Measurements from ENCODE around the gene PKNOX2.

Gene PKNOX2

GRCh38 chr11:125170510-125171031 lies 6.0 kb downstream of the PKNOX2 start:
- Histone ChIP-seq H3K4me3 (IDR thresholded peaks at IDR 0.05; ENCODE audit: insufficient read depth, low read depth, low read length) (no peak overlapping the region), H4K20me1 (ENCODE audit: insufficient read depth) (no peaks in the 10 kb centered on the region), H3K27ac (no peak overlapping the region), H3K4me2 (no peak overlapping the region), H3K4me1 (ENCODE audit: low read depth, poor library complexity, severe bottlenecking) (peaks cover 19% of the 10 kb centered on the region), H3K36me3 (ENCODE audit: insufficient read depth) (no peaks in the 10 kb centered on the region), H3K79me2 (ENCODE audit: insufficient read depth, low read depth) (no peaks in the 10 kb centered on the region), H2AFZ (ENCODE audit: low read depth) (no peak overlapping the region), H3K9ac (no peak overlapping the region), H3K27me3 (ENCODE audit: insufficient read depth, low read depth) (no peaks in the 10 kb centered on the region)
- no peak for TF ChIP-seq CTCF (conservative IDR thresholded peaks at IDR 0.05; ENCODE audit: low read depth, low read length)

DNA sequence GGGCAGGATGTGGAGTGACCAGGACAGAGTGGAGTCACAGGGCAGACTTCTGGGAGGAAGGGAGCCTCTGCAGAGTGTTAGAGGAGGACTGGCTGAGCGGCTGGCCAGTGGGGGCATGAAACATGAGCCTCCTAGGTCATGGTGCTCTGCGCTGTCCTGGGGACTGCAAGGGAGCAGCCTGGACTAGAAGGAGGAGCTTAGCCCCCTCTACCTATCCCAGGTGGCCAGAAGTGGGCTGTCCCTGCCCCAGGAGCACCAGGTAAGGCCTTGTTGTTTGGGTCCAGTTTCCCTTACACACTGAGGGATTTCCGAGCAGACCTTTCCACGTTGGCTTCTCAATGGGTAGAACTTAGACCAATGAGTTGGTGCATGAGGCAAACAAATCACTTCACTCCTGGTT lies 7.4 kb downstream of the PKNOX2 start:
- Histone ChIP-seq H4K20me1 (ENCODE audit: insufficient read depth) (no peaks in the 10 kb centered on the region), H3K4me2 (no peak overlapping the region), H3K79me2 (ENCODE audit: insufficient read depth, low read depth) (no peaks in the 10 kb centered on the region), H3K9ac (no peak overlapping the region), H3K27ac (no peak overlapping the region), H3K4me3 (IDR thresholded peaks at IDR 0.05; ENCODE audit: insufficient read depth, low read depth, low read length) (no peak overlapping the region), H2AFZ (ENCODE audit: low read depth) (no peak overlapping the region), H3K27me3 (ENCODE audit: insufficient read depth, low read depth) (no peaks in the 10 kb centered on the region), H3K36me3 (ENCODE audit: insufficient read depth) (no peaks in the 10 kb centered on the region), H3K4me1 (ENCODE audit: low read depth, poor library complexity, severe bottlenecking) (peaks cover 19% of the 10 kb centered on the region)
- TF ChIP-seq CTCF (conservative IDR thresholded peaks at IDR 0.05; ENCODE audit: low read depth, low read length): no peak

- TF ChIP-seq CTCF (conservative IDR thresholded peaks at IDR 0.05; ENCODE audit: low read depth, low read length): no peak
- Histone ChIP-seq H3K27ac (no peak overlapping the region), H3K79me2 (ENCODE audit: insufficient read depth, low read depth) (no peaks in the 10 kb centered on the region), H2AFZ (ENCODE audit: low read depth) (no peak overlapping the region), H4K20me1 (ENCODE audit: insufficient read depth) (no peaks in the 10 kb centered on the region), H3K9ac (no peak overlapping the region), H3K4me1 (ENCODE audit: low read depth, poor library complexity, severe bottlenecking) (peaks cover 9% of the 10 kb centered on the region), H3K4me2 (no peak overlapping the region), H3K4me3 (IDR thresholded peaks at IDR 0.05; ENCODE audit: insufficient read depth, low read depth, low read length) (no peak overlapping the region), H3K27me3 (ENCODE audit: insufficient read depth, low read depth) (no peaks in the 10 kb centered on the region), H3K36me3 (ENCODE audit: insufficient read depth) (no peaks in the 10 kb centered on the region)
Observed at GRCh38 chr11:125173027-125173426, 8.5 kb downstream of the PKNOX2 start.

DNA sequence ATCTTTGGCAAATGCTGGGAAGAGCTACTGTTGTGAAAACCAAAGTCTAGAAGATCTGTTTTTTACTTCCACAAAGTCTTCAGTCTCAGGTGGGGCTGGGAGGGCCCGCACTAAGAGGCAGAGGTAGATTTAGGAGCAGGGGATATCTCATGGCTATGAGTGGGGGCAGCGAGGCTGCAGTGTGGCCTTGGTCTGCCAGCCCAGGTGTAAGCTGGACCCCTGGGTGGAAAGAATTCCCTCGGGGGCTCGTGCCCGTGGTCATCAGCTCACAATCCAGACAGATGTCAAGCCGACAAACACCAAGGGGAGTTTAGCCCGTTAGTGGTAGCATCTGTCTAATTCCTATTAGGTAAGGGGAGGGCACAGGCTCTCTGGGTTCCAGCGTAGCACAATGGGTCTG lies 9.0 kb downstream of the PKNOX2 start:
- Histone ChIP-seq H3K9ac (no peak overlapping the region), H3K4me3 (IDR thresholded peaks at IDR 0.05; ENCODE audit: insufficient read depth, low read depth, low read length) (no peak overlapping the region), H3K27me3 (ENCODE audit: insufficient read depth, low read depth) (no peaks in the 10 kb centered on the region), H2AFZ (ENCODE audit: low read depth) (no peak overlapping the region), H4K20me1 (ENCODE audit: insufficient read depth) (no peaks in the 10 kb centered on the region), H3K4me2 (no peak overlapping the region), H3K79me2 (ENCODE audit: insufficient read depth, low read depth) (no peaks in the 10 kb centered on the region), H3K4me1 (ENCODE audit: low read depth, poor library complexity, severe bottlenecking) (peaks cover 4% of the 10 kb centered on the region), H3K27ac (no peak overlapping the region), H3K36me3 (ENCODE audit: insufficient read depth) (no peaks in the 10 kb centered on the region)
- no peak for TF ChIP-seq CTCF (conservative IDR thresholded peaks at IDR 0.05; ENCODE audit: low read depth, low read length)
